Mesothelial cell of epicardium (in vitro differentiated cells): Measurements from ENCODE around the gene AFF3. TPM values are rescaled to one million over a fixed set of nuclear protein-coding genes. Genes with fewer than 3 reads are reported as not detected.

Source experiments
- DNase-seq, 2 experiments: peaks; one replicate each; pipeline ENCODE4 v3.0.0; 2021; ENCODE audit warnings: low spot score in 2 of 2; ENCODE audit not compliant: unreplicated experiment in 2 of 2
- H3K27ac Mint-ChIP-seq: 2 replicates; pipeline ENCODE4 v1.8.0; 2021; ENCODE audit warnings: mixed read lengths
- H3K27me3 Mint-ChIP-seq: 2 replicates; pipeline ENCODE4 v1.8.0; 2021; ENCODE audit warnings: low read depth, mixed read lengths
- H3K36me3 Mint-ChIP-seq: 2 replicates; pipeline ENCODE4 v1.8.0; 2021; ENCODE audit warnings: mixed read lengths
- H3K4me1 Mint-ChIP-seq: 2 replicates; pipeline ENCODE4 v1.8.0; 2021; ENCODE audit warnings: mixed read lengths
- H3K4me3 Mint-ChIP-seq: 2 replicates; pipeline ENCODE4 v1.8.0; 2021; ENCODE audit warnings: mild to moderate bottlenecking, moderate library complexity, mixed read lengths
- H3K9me3 Mint-ChIP-seq: 2 replicates; pipeline ENCODE4 v1.8.0; 2021; ENCODE audit warnings: mixed read lengths
- CTCF ChIP-seq: fragments of 200-600 bp; sonication (generic); IDR thresholded peaks from one replicate; pipeline ENCODE4 v1.5.0; 2021; ENCODE audit warnings: antibody characterized with exemption; ENCODE audit not compliant: unreplicated experiment
- total RNA-seq: library from RNA; stranded (reverse); gene quantifications from 3 replicates; pipeline ENCODE4 v1.2.1, GENCODE V29; 2021

Gene AFF3
- total RNA-seq, 1 donor from 2014 or later = 14.4 TPM

GRCh38 chr2:99863236-99863902 is 279.0 kb downstream of the AFF3 start:
- no peaks in the 10 kb centered on the region for H3K27me3 Mint-ChIP-seq
- H3K9me3 Mint-ChIP-seq = no peaks in the 10 kb centered on the region
- H3K27ac Mint-ChIP-seq = no peak overlapping the region
- peaks cover 28% of the 10 kb centered on the region for H3K4me1 Mint-ChIP-seq
- TF ChIP-seq CTCF = no peak
- DNase-seq = no peak
- H3K36me3 Mint-ChIP-seq = no peaks in the 10 kb centered on the region
- no peak overlapping the region for H3K4me3 Mint-ChIP-seq

- DNase-seq = no peak
- no peak for TF ChIP-seq CTCF
- H3K27ac Mint-ChIP-seq = no peak overlapping the region
- no peak overlapping the region for H3K4me3 Mint-ChIP-seq
- no peaks in the 10 kb centered on the region for H3K9me3 Mint-ChIP-seq
- peaks cover 20% of the 10 kb centered on the region for H3K4me1 Mint-ChIP-seq
- no peaks in the 10 kb centered on the region for H3K27me3 Mint-ChIP-seq
- no peaks in the 10 kb centered on the region for H3K36me3 Mint-ChIP-seq
Observed at GRCh38 chr2:99862566-99862965, 279.8 kb downstream of the AFF3 start.

- no peaks in the 10 kb centered on the region for H3K36me3 Mint-ChIP-seq
- DNase-seq = no peak
- peaks cover under 1% of the 10 kb centered on the region for H3K9me3 Mint-ChIP-seq
- no peaks in the 10 kb centered on the region for H3K27me3 Mint-ChIP-seq
- no peak for TF ChIP-seq CTCF
- no peak overlapping the region for H3K27ac Mint-ChIP-seq
- peaks cover 15% of the 10 kb centered on the region for H3K4me1 Mint-ChIP-seq
- H3K4me3 Mint-ChIP-seq = no peak overlapping the region
Observed at GRCh38 chr2:99861376-99861760, 281.0 kb downstream of the AFF3 start.

- H3K4me1 Mint-ChIP-seq = peaks cover 15% of the 10 kb centered on the region
- H3K4me3 Mint-ChIP-seq = no peak overlapping the region
- H3K36me3 Mint-ChIP-seq = peaks cover under 1% of the 10 kb centered on the region
- H3K27ac Mint-ChIP-seq = no peak overlapping the region
- H3K9me3 Mint-ChIP-seq = peaks cover 5% of the 10 kb centered on the region
- DNase-seq = no peak
- no peaks in the 10 kb centered on the region for H3K27me3 Mint-ChIP-seq
- TF ChIP-seq CTCF = no peak
Observed at GRCh38 chr2:99860720-99861375, 281.5 kb downstream of the AFF3 start.

GRCh38 chr2:99858951-99859596 is 283.3 kb downstream of the AFF3 start:
- Mint-ChIP-seq H3K9me3 (peaks cover 17% of the 10 kb centered on the region), H3K4me3 (no peak overlapping the region), H3K4me1 (peaks cover 16% of the 10 kb centered on the region), H3K27ac (no peak overlapping the region), H3K36me3 (peaks cover 2% of the 10 kb centered on the region), H3K27me3 (no peaks in the 10 kb centered on the region)
- no peak for DNase-seq
- TF ChIP-seq CTCF = no peak
